Prostate gland (tissue), 2 donors: ENCODE results near the gene MT1H. TPM values are rescaled to one million over a fixed set of nuclear protein-coding genes. Genes with fewer than 3 reads are reported as not detected.
A peak's percentile ranks its signal among the peaks of the same experiment; 100 is the strongest.
"Not testable (repeated sequence)": the region's sequence is repeated elsewhere in the genome, so short reads cannot be mapped to it uniquely, and the experiment has no call there.

ENCODE experiments used
- DNase-seq: peaks from one replicate; pipeline ENCODE4 v3.0.0-alpha.2; 2019; ENCODE audit warnings: low spot score
- H3K27ac ChIP-seq, 2 donors: fragments of 200-600 bp; sonication (generic); 2 replicates each; pipeline ENCODE4 v1.5.1; 2017 to 2019
- H3K27me3 ChIP-seq: fragments of 200-600 bp; sonication (generic); replicated peaks from 2 replicates; pipeline ENCODE4 v1.5.1; 2019; ENCODE audit not compliant: insufficient read depth
- H3K36me3 ChIP-seq, 2 donors: fragments of 200-600 bp; sonication (generic); 1 replicate in 1 of 2; 2 replicates in 1 of 2; pipeline versions ENCODE4 v1.5.1 to v1.8.1; 2017 to 2019
- H3K4me1 ChIP-seq: fragments of 200-600 bp; sonication (generic); replicated peaks from 2 replicates; pipeline ENCODE4 v1.5.1; 2019
- H3K4me3 ChIP-seq, 2 donors: fragments of 200-600 bp; sonication (generic); 2 replicates each; pipeline ENCODE4 v1.5.1; 2017 to 2019
- H3K9me3 ChIP-seq: fragments of 200-600 bp; sonication (generic); 2 replicates; pipeline ENCODE4 v1.5.1; 2017
- POLR2A ChIP-seq: fragments of 450-650 bp; IDR thresholded peaks from one replicate; pipeline ENCODE4 v1.6.1; 2016; ENCODE audit warnings: antibody characterized with exemption, mild to moderate bottlenecking
- POLR2AphosphoS5 ChIP-seq: sonication (generic); formaldehyde crosslinking; IDR thresholded peaks from one replicate; pipeline ENCODE4 v1.6.1; 2017; ENCODE audit warnings: antibody characterized with exemption
- WGBS: methylation state at CpG from one replicate; pipeline ENCODE4 v1.1.5; 2018; 5-methylcytosine and 5-hydroxymethylcytosine counted together
- intact Hi-C: fragments of 100-400 bp; cut with DNase I; formaldehyde crosslinking; loops from one replicate; pipeline ENCODE4 v1.14.2; 2022
- total RNA-seq, 2 donors: library from RNA; depleted of rRNA; stranded (reverse); fragments of >200 nt; gene quantifications; one replicate each; pipeline ENCODE4 v1.1.0, GENCODE V29; 2016
- TF ChIP-seq, protein P1 (sequence below), 4 experiments: fragments of 200-600 bp in 2 of 4; fragments of 450-650 bp in 2 of 4; sonication (generic) in 2 of 4; IDR thresholded peaks; 1 replicate in 3 of 4; 2 replicates in 1 of 4; pipeline ENCODE4 v1.5.1; 2016 to 2019; ENCODE audit warnings: antibody characterized with exemption in 4 of 4, mild to moderate bottlenecking in 2 of 4, moderate library complexity in 2 of 4

MT1H gene
- total RNA-seq, 2 donors from 2014 or later: 10.5 TPM; not detected in 1

DNA sequence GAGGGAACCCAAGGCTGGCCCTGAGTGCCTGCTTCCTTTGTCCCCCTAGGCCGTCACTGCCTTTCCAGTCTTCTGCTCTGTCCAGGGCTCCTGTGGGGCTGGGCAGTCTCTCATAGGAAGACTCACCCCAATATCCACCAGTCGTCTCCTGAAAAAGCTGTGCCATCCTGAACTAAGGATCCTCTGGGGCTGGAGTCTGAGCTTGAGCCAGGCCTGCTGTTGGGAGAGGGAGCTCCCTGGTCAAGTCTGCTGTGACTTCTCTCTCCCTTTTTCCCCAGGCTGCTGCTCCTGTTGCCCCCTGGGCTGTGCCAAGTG, 963 bp downstream of the MT1H start:
- Histone ChIP-seq H3K4me3 (no peak overlapping the region), H3K9me3 (no peaks in the 10 kb centered on the region), H3K36me3 (no peaks in the 10 kb centered on the region), H3K27me3 (no peaks in the 10 kb centered on the region), H3K4me1 (peaks cover 6% of the 10 kb centered on the region), H3K27ac (no peak overlapping the region)
- 91% methylated on average over 2 of the region's 2 CpGs for WGBS
- intact Hi-C loops: no loop called here
- DNase-seq: no peak
- TF ChIP-seq, protein P1, sequence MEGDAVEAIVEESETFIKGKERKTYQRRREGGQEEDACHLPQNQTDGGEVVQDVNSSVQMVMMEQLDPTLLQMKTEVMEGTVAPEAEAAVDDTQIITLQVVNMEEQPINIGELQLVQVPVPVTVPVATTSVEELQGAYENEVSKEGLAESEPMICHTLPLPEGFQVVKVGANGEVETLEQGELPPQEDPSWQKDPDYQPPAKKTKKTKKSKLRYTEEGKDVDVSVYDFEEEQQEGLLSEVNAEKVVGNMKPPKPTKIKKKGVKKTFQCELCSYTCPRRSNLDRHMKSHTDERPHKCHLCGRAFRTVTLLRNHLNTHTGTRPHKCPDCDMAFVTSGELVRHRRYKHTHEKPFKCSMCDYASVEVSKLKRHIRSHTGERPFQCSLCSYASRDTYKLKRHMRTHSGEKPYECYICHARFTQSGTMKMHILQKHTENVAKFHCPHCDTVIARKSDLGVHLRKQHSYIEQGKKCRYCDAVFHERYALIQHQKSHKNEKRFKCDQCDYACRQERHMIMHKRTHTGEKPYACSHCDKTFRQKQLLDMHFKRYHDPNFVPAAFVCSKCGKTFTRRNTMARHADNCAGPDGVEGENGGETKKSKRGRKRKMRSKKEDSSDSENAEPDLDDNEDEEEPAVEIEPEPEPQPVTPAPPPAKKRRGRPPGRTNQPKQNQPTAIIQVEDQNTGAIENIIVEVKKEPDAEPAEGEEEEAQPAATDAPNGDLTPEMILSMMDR (IDR thresholded peaks at IDR 0.05): no peak

DNA sequence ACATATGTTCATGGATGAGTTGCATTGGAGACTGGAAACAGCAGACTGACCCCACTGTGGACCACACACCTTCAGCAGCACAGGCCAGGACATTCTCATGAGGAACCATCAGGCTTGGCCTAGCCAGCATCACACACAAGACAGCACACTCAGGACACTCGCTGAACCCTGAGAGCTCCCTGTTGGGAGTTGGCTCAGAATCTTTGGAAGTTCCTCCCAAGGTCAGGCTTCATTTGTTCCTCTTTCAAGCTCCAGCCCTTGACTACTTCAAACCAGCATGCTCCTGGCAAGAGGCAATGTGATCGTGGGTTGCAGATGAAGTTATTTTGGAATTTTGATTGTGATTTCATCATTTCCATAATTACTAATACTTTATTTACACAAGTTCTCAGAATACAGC, 2.1 kb downstream of the MT1H start:
- H3K9me3 ChIP-seq, H3K27me3 ChIP-seq, H3K4me3 ChIP-seq, intact Hi-C loops, DNase-seq, H3K4me1 ChIP-seq, H3K27ac ChIP-seq, H3K36me3 ChIP-seq: not testable (repeated sequence)
- 66% methylated on average over 2 of the region's 2 CpGs for WGBS

DNA sequence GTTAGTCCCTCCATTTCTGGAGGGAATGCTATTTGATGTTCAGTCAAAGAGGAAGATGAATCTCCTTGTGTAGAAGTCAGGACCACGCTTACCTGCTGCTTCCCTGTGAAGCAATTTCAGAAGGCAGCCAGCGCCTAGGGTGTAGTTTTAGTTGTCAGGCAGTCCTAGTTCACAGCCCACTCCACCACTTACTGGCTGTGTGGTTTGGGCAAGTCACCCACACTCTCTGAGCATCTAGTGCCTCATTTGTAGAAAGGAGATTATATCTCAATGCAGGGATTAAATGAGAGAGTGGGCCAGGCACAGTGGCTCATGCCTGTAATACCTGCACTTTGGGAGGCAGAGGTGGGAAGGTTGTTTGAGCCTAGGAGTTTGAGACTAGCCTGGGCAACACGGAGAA, 2.6 kb downstream of the MT1H start:
- H3K4me1 ChIP-seq, DNase-seq, H3K4me3 ChIP-seq, H3K36me3 ChIP-seq, H3K27ac ChIP-seq, H3K9me3 ChIP-seq, H3K27me3 ChIP-seq, intact Hi-C loops: not testable (repeated sequence)
- WGBS: 91% methylated on average over 3 of the region's 3 CpGs

DNA sequence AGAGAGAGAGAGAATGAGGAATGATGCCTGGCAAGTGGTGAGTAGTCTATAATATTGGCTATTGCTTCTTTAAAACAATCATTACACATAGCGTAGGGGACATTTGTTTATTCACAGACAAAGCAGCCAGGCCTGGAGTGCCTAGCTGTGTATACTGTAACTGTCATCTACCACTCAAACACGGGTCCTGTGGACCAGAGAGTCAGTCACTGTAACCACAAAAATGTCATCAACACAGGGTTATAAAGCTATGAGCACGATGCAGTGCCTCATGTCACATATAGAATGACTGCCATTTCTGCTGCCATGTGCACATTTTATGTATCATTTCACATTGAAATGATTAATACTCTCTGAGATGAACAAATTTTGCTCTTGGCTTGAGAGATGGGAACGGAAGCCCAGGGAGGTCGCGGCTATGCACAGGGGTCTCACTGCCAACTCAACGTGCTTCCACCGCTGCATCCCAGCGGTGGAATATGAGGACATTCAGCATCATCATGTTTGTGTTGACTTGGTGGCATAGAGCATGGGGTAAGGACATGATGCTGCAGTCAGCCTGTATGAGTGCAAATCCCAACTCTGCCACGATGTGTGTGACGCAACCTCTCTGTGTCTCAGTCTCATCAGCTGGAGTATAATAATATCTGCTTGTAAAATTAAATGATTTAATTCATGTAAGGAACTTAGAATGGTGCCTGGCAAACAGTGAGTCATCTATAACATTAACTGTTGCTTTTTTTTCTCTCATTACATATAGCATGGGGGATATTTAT, 3.3 kb downstream of the MT1H start:
- H3K27me3 ChIP-seq: no peaks in the 10 kb centered on the region
- no peak for DNase-seq
- TF ChIP-seq, protein P1 (IDR thresholded peaks at IDR 0.05): no peak
- TF ChIP-seq POLR2A (no peak), POLR2AphosphoS5 (no peak)
- no peak overlapping the region for H3K27ac ChIP-seq
- intact Hi-C loops: no loop called here
- peaks cover 3% of the 10 kb centered on the region for H3K4me1 ChIP-seq
- 85% methylated on average over 11 of the region's 11 CpGs for WGBS
- H3K4me3 ChIP-seq: no peak overlapping the region
- H3K9me3 ChIP-seq: no peaks in the 10 kb centered on the region
- no peaks in the 10 kb centered on the region for H3K36me3 ChIP-seq

DNA sequence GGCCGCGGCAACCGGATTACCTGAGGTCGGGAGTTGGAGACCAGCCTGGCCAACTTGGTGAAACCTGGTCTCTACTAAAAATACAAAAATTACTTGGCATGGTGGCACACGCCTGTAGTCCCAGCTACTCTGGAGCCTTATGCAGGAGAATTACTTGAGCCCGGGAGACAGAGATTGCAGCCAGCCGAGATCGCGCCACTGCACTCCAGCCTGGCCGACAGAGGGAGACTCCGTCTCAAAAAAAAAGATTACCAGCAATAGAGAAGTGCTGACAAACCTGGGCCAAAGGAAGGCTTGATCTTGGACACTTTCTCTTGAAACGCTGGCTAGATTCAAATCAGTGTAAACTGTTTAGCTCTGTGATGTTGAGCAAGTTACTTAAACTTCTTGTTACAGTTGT, 4.3 kb downstream of the MT1H start:
- no peak for TF ChIP-seq POLR2A
- TF ChIP-seq, protein P1 (IDR thresholded peaks at IDR 0.05): peak; percentile 43 to 71 (median 59)
- TF ChIP-seq POLR2AphosphoS5: peak; percentile 46
- Histone ChIP-seq H3K4me1 (no peaks in the 10 kb centered on the region), H3K9me3 (no peaks in the 10 kb centered on the region), H3K27ac (no peak overlapping the region), H3K4me3 (no peak overlapping the region), H3K36me3 (no peaks in the 10 kb centered on the region), H3K27me3 (no peaks in the 10 kb centered on the region)
- 46% methylated on average over 12 of the region's 12 CpGs for WGBS
- peak; percentile 31 for DNase-seq
- intact Hi-C loops: loop anchor here (2.0 kb wide), 1 partner anchor 27 kb away; no protein-coding TSS in a partner anchor

DNA sequence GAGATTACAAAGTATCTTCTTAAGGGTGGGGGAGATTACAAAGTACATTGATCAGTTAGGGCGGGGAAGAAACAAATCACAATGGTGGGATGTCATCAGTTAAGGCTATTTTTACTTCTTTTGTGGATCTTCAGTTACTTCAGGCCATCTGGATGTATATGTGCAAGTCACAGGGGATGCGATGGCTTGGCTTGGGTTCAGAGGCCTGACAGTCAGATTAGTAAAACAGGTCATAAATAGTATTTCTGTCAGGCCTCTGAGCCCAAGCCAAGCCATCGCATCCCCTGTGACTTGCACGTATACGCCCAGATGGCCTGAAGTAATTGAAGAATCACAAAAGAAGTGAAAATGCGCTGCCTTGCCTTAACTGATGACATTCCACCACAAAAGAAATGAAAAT, 5.0 kb downstream of the MT1H start:
- not testable (repeated sequence) for H3K36me3 ChIP-seq, H3K4me3 ChIP-seq, H3K9me3 ChIP-seq, DNase-seq, H3K27me3 ChIP-seq, H3K27ac ChIP-seq, H3K4me1 ChIP-seq
- intact Hi-C loops: loop anchor here (2.0 kb wide), 1 partner anchor 26 kb away; no protein-coding TSS in a partner anchor
- WGBS: 90% methylated on average over 6 of the region's 6 CpGs
